Activated CD8-positive, alpha-beta memory T cell treated with anti-CD3 and anti-CD28 coated beads for 24 hours (primary cell): Measurements from ENCODE around the gene LIMK2.
"Not testable (repeated sequence)": the region's sequence is repeated elsewhere in the genome, so short reads cannot be mapped to it uniquely, and the experiment has no call there.

Experiments used
- DNase-seq: peaks from one replicate; pipeline ENCODE4 v3.0.0-alpha.2; 2020

Gene LIMK2

GRCh38 chr22:31295360-31295759 is 83.3 kb downstream of the LIMK2 start:
- no peak for DNase-seq

GRCh38 chr22:31295831-31296657 is 83.9 kb downstream of the LIMK2 start:
- no peak for DNase-seq

DNA sequence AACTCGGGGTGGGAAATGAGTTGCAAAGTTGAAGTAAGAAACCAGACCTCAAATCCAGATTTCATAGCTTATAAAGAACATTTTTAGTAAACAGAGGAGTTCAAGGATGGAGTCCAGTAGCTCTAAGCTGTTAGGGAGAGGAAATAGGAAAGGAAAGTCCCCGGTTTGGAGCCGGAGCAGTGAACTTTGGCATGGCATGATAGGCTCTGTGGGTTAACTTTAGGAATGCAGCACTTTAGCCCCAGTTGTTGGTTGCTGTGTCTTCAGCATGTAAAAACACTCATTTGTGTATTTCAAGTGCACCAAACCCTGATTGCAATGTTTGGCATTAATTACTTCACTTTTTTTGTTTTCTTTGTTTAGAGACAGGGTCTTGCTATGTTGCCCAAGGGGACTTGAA is 88.8 kb downstream of the LIMK2 start:
- no peak for DNase-seq

- DNase-seq = no peak
Measured at GRCh38 chr22:31302006-31302405, 89.9 kb downstream of the LIMK2 start.

DNA sequence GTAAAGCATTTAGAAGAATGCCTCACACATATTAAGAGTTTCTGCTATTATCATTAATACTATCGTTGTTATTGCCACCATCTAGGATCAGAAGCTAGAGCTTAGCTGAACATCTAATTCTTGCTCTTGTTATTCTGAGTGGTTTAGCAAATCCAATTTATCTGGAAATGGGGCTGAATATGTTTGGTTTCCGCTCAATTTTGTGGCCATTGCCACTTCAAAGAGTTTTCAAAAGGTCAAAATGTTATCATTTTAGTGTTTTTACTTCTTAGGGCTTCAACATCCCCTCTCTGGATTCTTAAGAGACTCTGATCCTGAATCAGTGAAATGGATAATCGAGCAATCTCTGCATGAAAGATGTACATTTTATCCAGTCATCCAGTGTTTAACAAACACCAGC is 90.4 kb downstream of the LIMK2 start:
- no peak for DNase-seq

- DNase-seq = no peak
Measured at GRCh38 chr22:31305194-31305593, 93.1 kb downstream of the LIMK2 start.

- no peak for DNase-seq
Measured at GRCh38 chr22:31308181-31308580, 96.1 kb downstream of the LIMK2 start.

DNA sequence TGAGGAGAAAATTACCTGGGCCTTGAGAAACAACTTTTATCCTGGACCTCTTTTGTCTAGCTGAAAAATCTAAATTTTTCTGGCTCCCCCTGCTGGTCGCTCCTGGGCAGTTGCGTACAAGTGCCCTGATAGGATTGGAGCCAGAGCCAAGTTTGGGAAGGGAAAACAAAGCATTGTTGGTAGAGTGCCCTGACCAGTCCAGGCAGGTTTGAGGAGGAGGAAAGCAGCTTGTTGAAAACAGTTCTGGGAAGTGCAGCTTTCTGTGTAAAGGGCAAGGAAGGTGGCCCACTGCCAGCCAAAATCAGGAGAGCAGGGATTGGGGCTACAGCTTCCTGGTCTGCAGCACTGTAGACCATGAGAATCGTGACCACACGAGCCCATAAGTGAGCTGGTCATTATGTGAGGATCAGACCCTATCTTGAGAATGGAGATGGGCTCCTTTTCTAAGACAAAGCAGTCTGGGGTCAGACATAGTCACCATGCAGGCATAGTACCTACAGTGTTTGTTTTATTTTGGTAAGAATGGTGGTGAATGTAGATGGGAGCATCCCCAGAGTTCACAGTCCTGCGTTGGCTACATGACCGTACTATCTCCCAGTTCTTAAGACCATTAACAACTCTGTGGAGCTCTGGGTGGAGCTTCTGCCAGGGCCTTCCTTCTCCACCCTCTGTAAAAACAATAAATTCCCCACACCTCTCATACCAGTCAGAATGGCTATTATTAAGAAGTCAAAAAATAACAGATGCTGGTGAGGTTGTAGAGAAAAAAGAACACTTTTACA is 101.5 kb downstream of the LIMK2 start:
- DNase-seq = peak; percentile 85

GRCh38 chr22:31314220-31314619 is 102.1 kb downstream of the LIMK2 start:
- not testable (repeated sequence) for DNase-seq

DNA sequence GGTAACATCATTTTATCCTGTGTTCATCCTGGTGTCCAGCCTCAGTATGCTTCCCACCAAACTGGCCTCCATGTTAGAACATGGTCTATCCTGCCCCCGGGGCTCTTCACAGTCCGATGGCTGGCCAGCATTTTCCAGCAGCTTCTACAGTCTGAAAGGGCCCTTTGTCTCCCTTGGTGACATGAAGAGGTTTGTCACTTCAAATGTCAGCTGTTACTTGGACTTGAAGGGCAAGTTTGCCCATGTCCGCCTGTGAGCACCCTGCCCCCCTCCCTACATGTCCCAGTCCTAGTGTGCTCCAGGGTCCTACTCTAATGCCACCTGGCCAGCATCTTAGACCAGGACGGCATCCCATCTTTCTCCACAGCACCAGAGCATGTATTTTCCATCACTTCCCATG is 109.3 kb downstream of the LIMK2 start:
- no peak for DNase-seq

DNA sequence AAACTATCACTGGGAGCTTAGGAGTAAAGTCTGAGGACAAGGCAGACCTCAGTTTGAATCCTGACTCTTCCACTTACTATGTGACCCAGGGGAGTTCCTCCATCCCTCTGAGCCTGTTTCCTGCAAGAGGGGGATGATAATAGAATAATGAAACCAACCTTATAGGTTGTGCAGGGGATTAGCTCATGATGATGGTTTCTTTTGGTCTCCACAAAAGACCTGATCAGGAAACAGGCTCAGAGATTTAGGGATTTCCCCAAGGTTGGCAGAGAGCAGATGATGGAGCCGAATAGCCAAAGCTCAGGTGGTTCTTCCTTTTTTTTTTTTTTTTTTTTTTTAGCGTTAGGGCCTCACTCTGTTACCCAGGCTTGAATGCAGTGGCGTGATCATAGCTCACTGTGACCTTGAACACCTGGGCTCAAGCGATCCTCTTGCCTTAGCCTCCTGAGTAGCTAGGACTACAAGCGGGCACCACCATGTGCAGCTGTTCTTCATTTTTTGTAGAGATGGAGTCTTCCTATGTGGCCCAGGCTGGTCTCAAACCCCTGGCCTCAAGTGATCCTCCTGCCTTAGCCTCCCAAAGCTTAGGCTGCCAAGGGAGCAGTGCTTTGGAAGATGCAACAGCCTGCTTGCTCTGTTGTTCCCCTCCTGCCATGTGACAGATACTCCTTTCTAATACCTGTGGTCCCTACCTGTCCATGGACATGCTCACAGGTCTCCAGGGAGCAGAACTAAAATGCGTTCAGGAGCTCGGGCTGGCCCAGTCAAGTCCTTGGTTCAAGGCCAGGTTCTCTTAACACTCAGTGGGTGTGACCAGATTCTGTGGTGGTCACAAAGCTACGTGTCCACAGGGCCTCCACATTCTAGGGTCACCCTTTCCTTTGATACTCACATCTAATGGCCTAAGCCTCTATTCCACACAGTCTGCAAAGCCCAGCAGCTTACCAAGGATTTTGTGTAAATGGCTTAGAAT is 111.8 kb downstream of the LIMK2 start:
- DNase-seq = no peak

DNA sequence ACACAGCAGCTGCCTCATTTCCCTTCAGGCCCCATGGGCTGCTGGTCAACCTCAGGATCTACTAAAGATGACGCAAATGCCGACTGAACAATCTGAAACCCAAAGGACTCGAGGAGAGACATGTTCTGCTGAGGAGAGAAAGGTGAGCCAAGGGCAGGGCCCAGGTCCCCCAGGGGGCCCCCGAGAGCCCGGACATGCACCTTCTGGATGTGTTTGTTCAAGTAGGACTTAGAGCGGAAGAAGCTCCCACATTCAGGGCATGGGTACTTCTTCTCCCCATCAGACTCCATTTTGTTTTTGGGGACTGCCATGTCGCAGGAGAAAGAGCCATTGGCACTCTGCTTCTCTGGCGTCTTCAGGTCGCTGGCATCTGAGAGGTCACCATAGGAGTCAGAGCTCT is 114.8 kb downstream of the LIMK2 start:
- DNase-seq = no peak

- DNase-seq = no peak
Measured at GRCh38 chr22:31327806-31328543, 115.9 kb downstream of the LIMK2 start.

GRCh38 chr22:31328544-31328960 is 116.5 kb downstream of the LIMK2 start:
- no peak for DNase-seq

DNA sequence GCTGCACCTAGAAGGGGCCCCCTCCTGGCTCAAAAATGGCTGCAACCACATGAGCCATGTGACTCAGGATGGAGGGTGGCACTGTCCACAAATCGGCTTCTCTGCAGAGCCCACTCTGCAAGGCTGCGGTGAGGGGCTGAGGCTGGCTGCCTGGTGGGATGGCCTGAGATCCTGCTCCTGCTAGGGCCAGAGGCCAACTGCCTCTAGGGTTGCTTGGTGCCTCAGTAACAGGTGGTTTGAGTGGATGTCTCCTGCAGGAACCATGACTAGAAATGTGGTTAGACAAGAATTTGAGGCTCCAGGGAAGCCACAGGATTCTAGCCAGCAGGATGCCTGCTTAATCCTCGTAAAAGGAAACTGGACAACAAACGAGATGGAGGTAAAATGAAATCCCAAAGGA is 116.9 kb downstream of the LIMK2 start:
- DNase-seq = no peak
